GM23248 (cell line): Measurements from ENCODE around the gene NRDE2. TPM values are rescaled to one million over a fixed set of nuclear protein-coding genes. Genes with fewer than 3 reads are reported as not detected.
A peak's percentile ranks its signal among the peaks of the same experiment; 100 is the strongest.

Experiments used
- DNase-seq: peaks from one replicate; pipeline ENCODE4 v3.0.0-alpha.2; 2015
- H2AFZ ChIP-seq: fragments of 200-600 bp; sonication (generic); 2 replicates; pipeline ENCODE4 v1.6.1; 2016; ENCODE audit warnings: antibody characterized with exemption
- H3F3A ChIP-seq: fragments of 200-600 bp; sonication (generic); 2 replicates; pipeline ENCODE4 v1.6.1; 2016; ENCODE audit warnings: mild to moderate bottlenecking, antibody characterized with exemption, mixed run types; ENCODE audit not compliant: insufficient read depth
- H3K27ac ChIP-seq: fragments of 200-600 bp; sonication (generic); 2 replicates; pipeline ENCODE4 v1.5.1; 2016; ENCODE audit warnings: mild to moderate bottlenecking
- H3K27me3 ChIP-seq: fragments of 200-600 bp; sonication (generic); replicated peaks from 2 replicates; pipeline ENCODE4 v1.6.1; 2016; ENCODE audit warnings: mild to moderate bottlenecking; ENCODE audit not compliant: insufficient read depth
- H3K36me3 ChIP-seq: fragments of 200-600 bp; sonication (generic); 2 replicates; pipeline ENCODE4 v1.6.1; 2016; ENCODE audit warnings: low read depth, mild to moderate bottlenecking
- H3K4me1 ChIP-seq: fragments of 200-600 bp; sonication (generic); 2 replicates; pipeline ENCODE4 v1.6.1; 2016; ENCODE audit warnings: mild to moderate bottlenecking; ENCODE audit not compliant: insufficient read depth
- H3K4me2 ChIP-seq: fragments of 200-600 bp; sonication (generic); one replicate; pipeline ENCODE4 v1.6.1; 2016; ENCODE audit warnings: mild to moderate bottlenecking; ENCODE audit not compliant: unreplicated experiment
- H3K4me3 ChIP-seq: fragments of 200-600 bp; sonication (generic); 2 replicates; pipeline ENCODE4 v1.5.1; 2016; ENCODE audit warnings: mild to moderate bottlenecking
- H3K79me2 ChIP-seq: fragments of 200-600 bp; sonication (generic); 2 replicates; pipeline ENCODE4 v1.6.1; 2016; ENCODE audit warnings: mild to moderate bottlenecking; ENCODE audit not compliant: insufficient read depth
- H3K9ac ChIP-seq: fragments of 200-600 bp; sonication (generic); 2 replicates; pipeline ENCODE4 v1.6.1; 2016; ENCODE audit warnings: mild to moderate bottlenecking
- H3K9me2 ChIP-seq: fragments of 200-600 bp; sonication (generic); 2 replicates; pipeline ENCODE4 v1.6.1; 2016; ENCODE audit warnings: mixed run types, mild to moderate bottlenecking, moderate library complexity; ENCODE audit not compliant: insufficient read depth
- H3K9me3 ChIP-seq: fragments of 200-600 bp; sonication (generic); one replicate; pipeline ENCODE4 v1.6.1; 2017; ENCODE audit warnings: low read depth
- H4K20me1 ChIP-seq: fragments of 200-600 bp; sonication (generic); 2 replicates; pipeline ENCODE4 v1.6.0; 2016; ENCODE audit not compliant: insufficient read depth
- EZH2 ChIP-seq: fragments of 200-600 bp; sonication (generic); IDR thresholded peaks from 2 replicates; pipeline ENCODE4 v1.6.1; 2018; ENCODE audit warnings: antibody characterized with exemption, mild to moderate bottlenecking; ENCODE audit not compliant: insufficient read depth, poor library complexity, severe bottlenecking
- EZH2phosphoT487 ChIP-seq: fragments of 200-600 bp; sonication (generic); IDR thresholded peaks from 2 replicates; pipeline ENCODE4 v1.6.1; 2018; ENCODE audit warnings: antibody characterized with exemption, moderate library complexity, mild to moderate bottlenecking, low read depth; ENCODE audit not compliant: insufficient read depth
- WGBS, 2 experiments: methylation state at CpG; one replicate each; pipeline ENCODE4 v1.1.6; 2015 to 2017; ENCODE audit warnings: low lambda C conversion rate in 2 of 2, low coverage in 1 of 2; ENCODE audit errors: missing lambda C conversion rate in 2 of 2; 5-methylcytosine and 5-hydroxymethylcytosine counted together
- in situ Hi-C: fragments of 300-500 bp; cut with MboI; formaldehyde crosslinking; loops from 2 replicates; pipeline ENCODE4 v1.15.0; 2020
- polyA plus RNA-seq: library from polyadenylated mRNA; unstranded; fragments of >200 nt; fragmentation: Nextera tagmentation; extraction: Ambion mirVana; gene quantifications from 2 replicates; pipeline ENCODE4 v1.2.1, GENCODE V29; 2016
- total RNA-seq: library from RNA; depleted of rRNA; stranded (reverse); fragments of >200 nt; shearing (Covaris generic); gene quantifications from 2 replicates; pipeline ENCODE4 v1.2.3, GENCODE V29; 2014

Gene NRDE2
- total and polyA plus RNA-seq, 2 experiments from 2014 or later: 9.4 to 10.2 TPM

GRCh38 chr14:90274019-90274418, 57.7 kb downstream of the NRDE2 start:
- peak; percentile 38 for DNase-seq
- no peaks in the 10 kb centered on the region for H4K20me1 ChIP-seq
- no peaks in the 10 kb centered on the region for H3K9me2 ChIP-seq
- WGBS, 2 experiments: 30 to 37% methylated on average over 8 to 9 of the region's 9 CpGs
- no peaks in the 10 kb centered on the region for H3K9me3 ChIP-seq
- no peak overlapping the region for H3K4me3 ChIP-seq
- no peak overlapping the region for H3K4me2 ChIP-seq
- no peak overlapping the region for H3K9ac ChIP-seq
- H3K4me1 ChIP-seq: 0 out of 2 replicates have a peak, but pooled peaks cover 4% of the 10 kb centered on the region
- no peaks in the 10 kb centered on the region for H3K27me3 ChIP-seq
- TF ChIP-seq EZH2phosphoT487: no peak
- no peak for TF ChIP-seq EZH2
- peaks cover 20% of the 10 kb centered on the region for H3F3A ChIP-seq
- H3K79me2 ChIP-seq: no peaks in the 10 kb centered on the region
- peak overlapping the region; percentile 7; the same call in 1 of the 2 replicates for H3K27ac ChIP-seq
- no peak overlapping the region for H2AFZ ChIP-seq
- in situ Hi-C loops: no loop called here
- peaks cover 25% of the 10 kb centered on the region for H3K36me3 ChIP-seq

GRCh38 chr14:90273532-90273931, 58.2 kb downstream of the NRDE2 start:
- H3K4me1 ChIP-seq: 0 out of 2 replicates have a peak, but pooled peaks cover 4% of the 10 kb centered on the region
- H3K9me2 ChIP-seq: no peaks in the 10 kb centered on the region
- 32 to 34% methylated on average over 7 to 8 of the region's 8 CpGs for WGBS, 2 experiments
- no peaks in the 10 kb centered on the region for H3K27me3 ChIP-seq
- TF ChIP-seq EZH2: no peak
- no peak for TF ChIP-seq EZH2phosphoT487
- no peak overlapping the region for H2AFZ ChIP-seq
- H3K4me2 ChIP-seq: no peak overlapping the region
- no peak overlapping the region for H3K4me3 ChIP-seq
- in situ Hi-C loops: no loop called here
- no peaks in the 10 kb centered on the region for H3K9me3 ChIP-seq
- H3K36me3 ChIP-seq: peaks cover 30% of the 10 kb centered on the region
- H4K20me1 ChIP-seq: no peaks in the 10 kb centered on the region
- H3K79me2 ChIP-seq: no peaks in the 10 kb centered on the region
- no peak overlapping the region for H3K9ac ChIP-seq
- peak; percentile 24 for DNase-seq
- H3K27ac ChIP-seq: peak overlapping the region; percentile 7; the same call in 1 of the 2 replicates
- peaks cover 20% of the 10 kb centered on the region for H3F3A ChIP-seq

- Histone ChIP-seq H3K36me3 (peaks cover 37% of the 10 kb centered on the region), H3K4me2 (no peak overlapping the region), H3K79me2 (no peaks in the 10 kb centered on the region; the same call in 1 of the 2 replicates), H3K9me2 (no peaks in the 10 kb centered on the region), H3K4me3 (no peak overlapping the region), H3K4me1 (0 out of 2 replicates have a peak, but pooled peaks cover 4% of the 10 kb centered on the region), H3K9me3 (no peaks in the 10 kb centered on the region), H3K9ac (no peak overlapping the region), H3K27ac (no peak overlapping the region), H3F3A (peaks cover 20% of the 10 kb centered on the region), H4K20me1 (no peaks in the 10 kb centered on the region), H2AFZ (no peak overlapping the region), H3K27me3 (no peaks in the 10 kb centered on the region)
- TF ChIP-seq EZH2phosphoT487 (no peak), EZH2 (no peak)
- 77 to 82% methylated on average over 9 to 10 of the region's 10 CpGs for WGBS, 2 experiments
- DNase-seq: no peak
- in situ Hi-C loops: no loop called here
Measured at GRCh38 chr14:90272523-90272922, 59.2 kb downstream of the NRDE2 start.

GRCh38 chr14:90268420-90268819, 63.3 kb downstream of the NRDE2 start:
- 93 to 100% methylated on average over 4 of the region's 4 CpGs for WGBS, 2 experiments

More at GRCh38 chr14:90268420-90268819, 63.3 kb downstream of the NRDE2 start:
- peaks cover 6% of the 10 kb centered on the region; the same call in 1 of the 2 replicates for H3K79me2 ChIP-seq
- H3K9me2 ChIP-seq: no peaks in the 10 kb centered on the region
- DNase-seq: no peak
- H3K9me3 ChIP-seq: no peaks in the 10 kb centered on the region
- no peaks in the 10 kb centered on the region for H4K20me1 ChIP-seq
- no peak overlapping the region for H3K27ac ChIP-seq
- H3K9ac ChIP-seq: no peak overlapping the region
- no peaks in the 10 kb centered on the region for H3K4me1 ChIP-seq
- H3K36me3 ChIP-seq: peaks cover 65% of the 10 kb centered on the region
- H2AFZ ChIP-seq: no peak overlapping the region
- in situ Hi-C loops: no loop called here
- H3K4me2 ChIP-seq: no peak overlapping the region
- no peak for TF ChIP-seq EZH2
- no peak for TF ChIP-seq EZH2phosphoT487
- no peak overlapping the region for H3K4me3 ChIP-seq
- peaks cover 4% of the 10 kb centered on the region; the same call in 1 of the 2 replicates for H3F3A ChIP-seq
- no peaks in the 10 kb centered on the region for H3K27me3 ChIP-seq
